GM18498 (cell line): ENCODE results near the gene CFAP210.

Experiments used
- ATAC-seq: cut with Tn5 transposase; IDR thresholded peaks from one replicate; pipeline ENCODE4 v1.9.1; 2021; ENCODE audit warnings: mild to moderate bottlenecking, moderate library complexity; ENCODE audit not compliant: unreplicated experiment

CFAP210 gene, protein sequence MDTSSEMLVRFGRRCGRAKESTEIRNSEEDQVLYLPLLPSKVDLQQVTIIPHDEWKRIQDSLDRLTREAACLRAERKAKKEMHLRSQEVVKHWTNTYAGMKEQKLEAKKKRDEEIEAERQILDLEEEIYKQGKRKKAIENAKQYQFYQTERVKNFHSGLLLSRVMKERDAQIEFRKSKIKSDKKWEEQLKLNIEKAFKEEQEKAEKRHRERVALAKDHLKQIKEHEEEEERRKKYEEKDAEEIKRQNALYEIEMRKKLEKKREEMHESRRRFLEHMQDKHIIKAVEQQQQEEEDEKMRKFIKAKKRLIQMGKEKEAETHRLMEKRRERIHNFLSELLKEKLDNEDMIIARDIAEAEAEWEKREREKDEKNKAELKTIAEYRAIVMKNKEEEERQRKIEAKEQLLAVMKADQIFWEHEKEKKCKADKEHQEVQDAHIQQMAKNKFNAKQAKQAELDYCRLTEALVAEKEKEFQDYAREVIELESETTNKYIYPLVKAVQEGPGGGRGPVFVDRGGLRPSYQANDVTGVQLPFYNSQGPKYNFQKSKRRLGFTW

DNA sequence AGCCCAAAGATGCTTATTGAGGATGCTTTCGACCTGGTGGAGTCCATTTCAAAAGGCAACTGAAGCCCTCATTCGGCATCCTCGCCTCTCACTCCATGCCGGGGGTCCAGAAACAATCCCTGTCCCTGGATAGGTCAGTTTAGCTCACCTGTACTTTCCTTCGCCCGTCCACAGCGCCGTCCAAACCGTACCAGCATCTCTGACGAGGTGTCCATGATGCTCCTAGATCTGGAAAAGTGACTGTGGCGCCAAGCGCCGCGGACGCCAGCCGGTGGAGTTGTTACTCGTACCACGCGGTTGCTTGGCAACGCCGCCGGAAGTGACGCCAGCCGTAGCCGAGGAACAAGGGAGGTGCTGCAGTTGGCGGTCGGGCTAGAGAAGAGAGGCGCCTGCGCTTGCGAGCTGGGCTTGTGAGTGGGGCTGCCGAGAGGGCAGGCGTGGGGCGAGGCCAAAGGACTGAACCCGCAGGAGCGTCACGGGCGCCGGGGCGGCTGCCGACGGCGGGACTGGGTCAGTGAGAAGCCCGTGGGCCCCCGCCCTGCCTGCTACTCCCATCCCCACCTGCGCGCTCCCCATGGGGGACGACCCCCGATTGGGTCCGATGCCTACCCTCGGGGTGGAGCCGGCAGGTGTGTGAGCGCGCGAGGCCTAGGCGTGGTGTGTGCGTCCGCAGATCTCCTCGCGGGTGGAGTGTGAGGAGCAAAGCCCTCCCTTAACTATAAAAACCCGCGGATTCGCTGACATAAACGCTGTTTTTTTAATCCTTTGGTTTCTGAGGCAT, at the start of gene CFAP210, which contains the start of gene PHOSPHO2:
CFAP210 (minus strand) TSS at position 293 of the 781 bp plus-strand sequence; CDS start at position 215, 78 bp downstream.
PHOSPHO2 (plus strand) TSS at position 357 of the 781 bp plus-strand sequence. CDS start 6,503 bp downstream, outside the sequence.
- peak; percentile 100 for ATAC-seq

DNA sequence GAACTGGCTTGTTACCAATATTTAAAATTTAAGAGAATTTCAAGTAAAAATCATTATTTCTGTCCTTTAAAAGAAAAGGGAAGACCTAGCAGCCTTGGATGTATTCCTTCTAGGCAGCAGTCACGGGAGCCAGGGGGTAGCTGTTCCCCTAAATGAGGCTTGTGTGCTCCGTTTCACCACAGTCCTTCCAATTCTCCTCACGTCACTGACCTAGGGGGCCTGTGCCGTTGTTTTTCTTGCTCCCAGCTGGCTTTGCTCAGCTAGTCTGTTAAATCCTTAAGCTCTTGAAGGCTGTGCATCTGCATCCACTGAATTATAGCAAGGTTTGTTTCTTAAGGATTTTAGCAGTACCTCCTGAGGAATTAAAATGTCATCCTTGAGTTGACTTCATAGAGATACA, 49.3 kb upstream of the CFAP210 start:
- no peak for ATAC-seq

DNA sequence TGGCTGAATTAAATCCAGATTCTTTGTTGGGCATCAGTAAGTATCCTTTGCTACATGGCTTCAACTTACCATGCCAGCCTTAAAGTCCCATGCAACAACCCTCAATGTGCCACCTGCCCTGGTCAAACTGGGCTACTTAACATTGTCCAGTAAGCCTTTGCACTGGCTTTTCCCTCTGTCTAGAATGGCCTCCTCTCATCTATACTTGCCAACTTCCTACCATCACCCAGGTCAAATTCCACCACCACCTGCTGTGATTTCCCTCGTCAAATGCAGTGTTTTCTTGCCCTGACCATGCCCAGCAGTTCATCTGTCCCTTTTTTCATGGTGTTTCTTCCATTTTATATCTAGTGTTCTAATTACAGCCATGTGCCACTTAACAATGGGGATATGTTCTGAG, 45.1 kb upstream of the CFAP210 start:
- no peak for ATAC-seq

DNA sequence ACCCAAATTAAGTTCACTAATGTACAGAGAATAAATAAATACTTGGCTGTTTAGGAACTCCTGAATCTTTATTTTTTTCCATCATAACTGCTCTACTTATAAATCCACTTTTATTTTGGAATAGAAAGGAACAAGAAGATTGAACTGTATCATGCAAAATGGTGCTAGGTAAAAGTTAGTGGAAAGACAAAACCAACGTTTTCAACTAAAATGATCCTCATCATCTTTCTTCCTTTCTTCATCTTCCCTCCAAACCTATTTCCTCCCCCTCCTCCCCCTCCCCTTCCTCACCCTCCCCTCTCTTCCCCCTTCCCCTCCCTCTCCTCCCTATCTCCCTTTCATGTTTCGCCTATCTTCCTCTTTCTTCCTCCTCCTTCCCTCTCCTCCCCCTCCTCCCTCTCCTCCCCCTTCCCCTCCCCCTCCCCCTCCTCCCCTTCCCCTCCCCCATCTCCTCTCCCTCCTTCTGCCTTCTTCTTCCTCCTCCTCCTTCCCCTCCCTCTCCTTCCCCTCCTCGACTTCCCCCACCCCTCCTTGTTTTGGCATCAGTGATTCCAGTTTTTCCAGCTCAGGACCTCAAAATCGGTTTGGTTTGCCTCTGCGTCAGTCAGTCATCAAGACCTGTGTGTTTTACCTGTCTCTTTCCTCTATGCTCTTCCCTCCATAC, 44.5 kb upstream of the CFAP210 start:
- no peak for ATAC-seq

DNA sequence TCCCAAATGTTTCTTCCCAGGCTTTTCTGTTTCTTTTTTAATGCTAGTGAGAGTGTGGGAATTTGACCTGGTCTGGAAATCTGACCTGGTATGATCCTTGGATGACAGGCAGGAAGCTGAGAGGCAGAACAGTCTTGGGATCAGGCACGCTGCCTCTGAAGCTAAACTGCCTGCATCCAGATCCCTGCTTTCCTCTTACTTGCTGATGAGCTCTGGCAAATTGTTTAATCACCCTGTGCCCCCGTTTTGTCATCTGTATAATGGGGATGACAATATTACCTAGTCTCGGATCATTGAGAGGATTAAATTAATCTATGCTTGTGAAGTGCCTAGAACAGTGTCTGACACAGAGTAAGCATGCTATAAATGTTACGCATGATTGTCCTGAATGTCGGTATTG, 42.7 kb upstream of the CFAP210 start:
- ATAC-seq, result no peak

DNA sequence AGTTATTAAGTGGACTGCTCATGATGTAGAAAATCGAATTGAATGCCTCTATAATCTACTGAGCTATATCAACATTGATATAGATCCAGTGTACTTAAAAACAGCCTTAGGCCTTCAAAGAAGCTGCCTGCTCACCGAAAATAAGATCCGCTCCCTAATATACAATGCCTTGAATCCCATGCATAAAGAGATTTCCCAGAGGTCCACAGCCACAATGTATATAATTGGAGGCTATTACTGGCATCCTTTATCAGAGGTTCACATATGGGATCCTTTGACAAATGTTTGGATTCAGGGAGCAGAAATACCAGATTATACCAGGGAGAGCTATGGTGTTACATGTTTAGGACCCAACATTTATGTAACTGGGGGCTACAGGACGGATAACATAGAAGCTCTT, 41.4 kb upstream of the CFAP210 start:
- ATAC-seq, result no peak

DNA sequence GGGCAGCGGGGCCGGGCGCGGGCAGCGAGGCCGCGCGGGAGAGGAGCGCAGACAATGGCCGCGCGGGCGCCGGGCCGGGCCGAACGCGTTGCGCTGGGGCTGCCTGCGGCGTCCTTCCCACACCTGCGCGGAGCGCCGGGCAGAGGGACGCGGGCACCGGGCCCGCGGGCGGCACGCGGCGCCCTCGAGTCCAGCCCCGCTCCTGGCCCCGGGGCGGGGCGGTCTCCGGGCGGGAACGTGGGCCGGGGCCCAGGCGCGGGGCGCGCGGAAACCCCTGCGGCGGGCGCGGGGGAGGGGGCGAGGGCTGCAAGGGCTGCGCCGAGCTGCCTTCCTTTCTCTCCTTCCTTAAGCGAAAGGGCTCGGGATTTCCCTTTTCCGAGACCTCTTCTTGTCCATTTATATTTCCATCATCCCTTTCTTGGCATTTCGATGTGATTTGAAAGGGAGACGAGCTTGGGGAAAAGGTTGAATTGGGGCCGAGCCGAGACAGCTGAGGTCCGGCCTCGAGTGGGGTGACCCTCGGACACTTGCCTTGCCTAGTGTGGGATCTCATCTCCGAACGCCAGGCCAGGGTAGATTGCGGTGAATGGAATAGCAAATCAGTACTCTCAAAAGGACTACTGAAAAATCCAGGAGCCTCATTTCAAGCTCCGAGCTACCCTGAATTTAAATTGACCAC, 40.1 kb upstream of the CFAP210 start:
- peak; percentile 40 for ATAC-seq

DNA sequence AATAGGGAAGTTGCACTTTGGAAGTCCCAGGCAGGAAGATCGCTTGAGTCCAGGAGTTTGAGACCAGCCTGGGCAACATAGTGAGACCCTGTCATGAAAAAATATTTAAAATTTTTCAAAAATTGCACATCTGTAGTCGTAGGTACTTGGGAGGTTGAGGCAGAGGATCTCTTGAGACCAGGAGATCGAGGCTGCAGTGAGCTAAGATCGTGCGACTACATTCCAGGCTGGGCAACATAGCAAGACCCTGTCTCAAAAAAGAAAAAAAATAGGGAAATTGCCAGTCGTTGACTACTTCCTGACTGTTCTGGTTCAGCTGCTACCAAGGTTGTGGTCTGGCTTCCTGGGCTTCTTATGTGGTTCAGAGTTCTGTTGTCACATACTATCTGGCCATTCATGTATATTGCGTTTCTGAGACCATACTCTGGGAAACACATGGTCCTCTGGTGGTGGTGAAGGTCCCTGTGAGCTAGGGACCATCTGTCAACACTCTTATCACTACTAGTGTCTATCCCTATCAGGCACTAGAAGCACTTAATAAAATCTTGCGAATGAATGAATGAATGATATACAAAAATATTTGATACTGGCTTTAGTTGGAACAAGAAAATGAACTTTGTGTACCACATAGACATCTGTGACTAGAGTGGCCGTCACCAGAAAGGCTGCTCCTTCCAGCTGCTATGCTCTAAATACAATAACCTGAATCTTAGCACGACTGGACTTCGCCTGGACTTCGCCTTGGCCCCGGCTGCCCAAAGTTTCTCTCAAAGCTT, 38.6 kb upstream of the CFAP210 start:
- ATAC-seq, result no peak

DNA sequence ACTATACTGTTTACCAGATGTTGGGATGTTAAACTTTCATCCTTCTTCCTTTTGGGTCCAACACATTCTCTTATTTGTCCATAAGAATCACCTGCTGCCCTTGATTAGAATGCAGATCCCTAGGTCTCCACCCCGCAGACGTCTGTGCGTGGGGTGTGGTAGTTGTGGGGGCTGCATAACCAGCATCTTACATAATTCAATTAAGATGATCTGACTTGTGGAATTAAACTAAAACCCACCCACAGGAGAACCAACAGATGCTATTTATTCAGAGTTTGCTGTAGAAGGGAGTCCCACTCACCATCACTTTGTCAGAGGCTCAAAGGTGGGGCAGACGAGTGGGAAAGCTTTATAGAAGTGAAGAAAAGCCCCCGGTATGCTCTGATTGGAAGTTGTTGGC, 37.9 kb upstream of the CFAP210 start:
- no peak for ATAC-seq

DNA sequence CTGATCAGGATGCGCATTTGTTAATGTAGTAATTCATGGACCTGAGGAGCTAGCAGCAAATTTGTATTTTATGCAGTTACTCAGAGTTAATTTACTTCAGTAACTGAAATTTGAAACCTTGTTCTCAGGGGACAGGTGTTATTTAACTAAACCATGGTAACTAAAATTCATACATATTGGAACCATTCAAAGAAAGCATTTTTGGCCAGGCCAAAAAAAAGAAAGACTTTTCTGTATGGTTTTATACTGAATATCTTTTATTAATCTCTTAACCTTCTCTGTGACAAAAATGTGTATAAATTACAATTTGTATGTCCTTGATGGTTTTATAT, 35.0 kb upstream of the CFAP210 start:
- no peak for ATAC-seq

DNA sequence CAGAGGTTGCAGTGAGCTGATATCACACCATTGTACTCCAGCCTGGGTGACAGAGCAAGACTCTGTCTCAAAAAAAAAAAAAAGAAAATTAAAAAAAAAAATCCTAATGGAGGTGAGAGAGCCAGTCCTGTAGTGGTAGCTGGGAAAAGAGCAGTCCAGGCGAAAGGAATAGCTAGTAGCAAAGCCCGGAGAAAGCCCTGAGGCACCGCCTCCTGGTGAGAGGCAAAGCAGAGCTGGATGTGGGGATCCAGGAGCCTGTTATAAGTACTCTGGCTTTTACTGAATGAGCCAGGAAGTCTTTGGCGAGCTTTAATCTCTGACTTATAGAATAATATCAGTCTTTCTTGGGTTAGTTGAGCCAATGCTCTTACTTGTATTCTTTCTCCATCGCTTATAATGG, 32.9 kb upstream of the CFAP210 start:
- ATAC-seq, result no peak

DNA sequence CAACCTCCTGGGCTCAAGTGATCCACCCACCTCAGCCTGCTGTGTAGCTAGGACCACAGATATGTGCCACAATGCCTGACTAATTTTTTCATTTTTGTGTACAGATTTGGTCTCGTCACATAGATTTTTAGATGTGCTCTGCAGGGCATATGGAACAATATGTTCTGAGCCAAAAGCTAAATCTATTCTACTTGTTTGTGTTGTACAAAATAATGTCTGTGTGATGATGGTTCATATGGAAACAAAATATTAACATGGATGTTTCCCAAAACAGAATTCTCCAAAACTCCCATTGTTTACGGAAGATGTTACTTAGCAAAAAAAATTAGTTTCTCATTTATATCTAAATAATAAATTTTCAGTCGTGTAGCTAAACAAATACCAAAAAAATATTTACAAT, 26.8 kb upstream of the CFAP210 start:
- no peak for ATAC-seq

DNA sequence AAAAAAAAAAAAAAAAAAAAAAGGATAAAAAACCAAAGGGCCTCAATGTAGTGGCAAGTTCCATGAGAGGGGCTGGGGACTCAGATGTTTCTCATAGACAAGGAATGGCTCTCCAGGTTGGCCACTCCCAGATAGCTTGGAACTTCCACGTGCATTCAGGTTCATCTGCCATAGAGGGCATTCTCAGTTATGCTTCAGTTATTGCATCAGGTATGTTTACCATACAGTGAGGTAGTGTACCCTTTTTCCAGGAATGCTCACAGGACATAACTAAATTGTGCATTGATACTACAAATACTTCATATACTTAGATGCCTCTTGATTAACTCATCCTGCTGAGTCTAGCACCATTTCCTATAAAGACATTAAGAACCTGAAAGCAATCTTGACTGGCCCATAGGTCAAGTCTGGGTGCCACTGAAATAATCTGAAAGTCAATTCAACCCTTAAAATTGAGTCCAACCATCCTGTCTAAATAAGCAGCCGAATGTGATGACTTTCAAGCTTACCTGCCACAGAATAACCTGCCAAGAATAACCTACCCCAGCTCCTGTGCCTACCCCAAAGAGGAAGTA, 24.8 kb upstream of the CFAP210 start:
- no peak for ATAC-seq

DNA sequence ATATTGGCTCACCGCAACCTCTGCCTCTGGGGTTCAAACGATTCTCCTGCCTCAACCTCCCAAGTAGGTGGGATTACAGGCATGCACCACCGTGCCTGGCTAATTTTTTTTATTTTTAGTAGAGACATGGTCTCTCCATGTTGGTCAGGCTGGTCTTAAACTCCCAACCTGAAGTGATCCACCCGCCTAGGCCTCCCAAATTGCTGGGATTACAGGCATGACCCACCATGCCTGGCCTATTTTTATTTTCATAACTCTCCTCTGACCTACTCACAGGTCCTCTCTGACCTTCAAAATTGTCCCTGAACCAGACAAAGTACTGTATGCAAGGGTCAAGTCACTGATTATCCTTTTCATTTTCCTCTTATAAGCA, 23.5 kb upstream of the CFAP210 start:
- ATAC-seq, result no peak

DNA sequence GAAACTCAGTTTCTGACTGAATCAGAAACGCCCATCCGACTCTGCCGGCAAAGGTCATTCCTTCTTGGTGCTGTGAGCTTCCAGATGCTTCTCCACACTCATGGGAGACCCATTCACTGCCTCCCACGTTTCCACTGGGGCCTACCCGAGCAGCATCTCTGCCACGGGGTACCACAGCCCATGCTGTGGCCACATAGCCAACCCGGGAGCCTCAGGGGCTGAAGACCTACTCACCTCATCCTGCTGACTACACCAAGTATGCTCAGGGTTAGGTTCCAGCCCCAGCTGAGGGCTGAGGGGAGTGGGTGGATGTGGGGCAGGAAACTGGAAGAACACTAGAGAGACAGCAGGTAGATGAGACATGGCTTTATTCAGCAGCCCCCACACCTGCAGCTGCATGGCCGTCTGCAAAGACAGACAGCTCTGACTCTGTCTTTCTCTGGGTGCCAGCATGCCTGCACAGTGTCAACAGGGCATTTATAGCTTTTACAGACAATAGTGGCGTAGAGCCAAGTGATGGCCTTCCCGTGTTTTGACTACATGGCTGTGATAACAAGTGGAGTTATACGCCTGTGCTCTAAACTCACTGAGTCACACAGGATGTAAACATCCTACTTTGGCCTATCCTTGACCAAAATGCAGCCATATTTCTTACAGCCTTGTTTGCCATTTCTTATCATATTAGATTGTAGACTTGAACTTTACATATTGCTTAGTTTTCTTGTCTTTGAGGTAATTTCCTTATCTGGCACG, 22.9 kb upstream of the CFAP210 start:
- no peak for ATAC-seq

DNA sequence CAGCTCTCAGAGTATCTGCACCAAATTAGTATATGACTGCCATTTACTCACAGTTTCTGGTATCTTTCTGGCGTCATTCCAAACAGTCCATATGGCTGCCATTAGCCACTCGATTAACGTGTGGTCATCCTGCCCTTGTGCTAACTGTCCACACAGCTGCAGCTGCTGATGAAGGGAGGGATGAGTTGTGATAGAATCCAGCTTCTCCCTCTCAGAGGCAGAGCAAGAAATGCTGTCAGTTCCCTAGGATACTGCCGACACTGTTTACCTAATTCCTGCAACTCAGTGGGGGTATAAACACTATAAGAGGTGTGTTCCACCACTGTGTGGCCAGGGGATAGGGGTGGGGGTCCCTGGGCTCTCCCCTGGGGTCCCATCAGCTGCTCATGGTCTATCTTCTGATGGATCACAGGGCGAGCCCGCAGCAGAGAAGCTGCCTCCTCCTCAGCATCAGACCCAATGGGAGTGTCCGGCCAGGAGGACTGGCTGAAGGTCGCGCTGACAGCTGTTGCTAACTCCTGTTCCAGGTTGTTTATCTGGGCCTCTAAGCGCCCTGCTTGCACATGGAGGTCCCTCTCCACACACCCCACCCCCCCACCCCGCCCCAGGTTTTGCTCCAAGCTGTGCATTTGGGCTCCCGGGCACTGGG, 22.2 kb upstream of the CFAP210 start:
- no peak for ATAC-seq

DNA sequence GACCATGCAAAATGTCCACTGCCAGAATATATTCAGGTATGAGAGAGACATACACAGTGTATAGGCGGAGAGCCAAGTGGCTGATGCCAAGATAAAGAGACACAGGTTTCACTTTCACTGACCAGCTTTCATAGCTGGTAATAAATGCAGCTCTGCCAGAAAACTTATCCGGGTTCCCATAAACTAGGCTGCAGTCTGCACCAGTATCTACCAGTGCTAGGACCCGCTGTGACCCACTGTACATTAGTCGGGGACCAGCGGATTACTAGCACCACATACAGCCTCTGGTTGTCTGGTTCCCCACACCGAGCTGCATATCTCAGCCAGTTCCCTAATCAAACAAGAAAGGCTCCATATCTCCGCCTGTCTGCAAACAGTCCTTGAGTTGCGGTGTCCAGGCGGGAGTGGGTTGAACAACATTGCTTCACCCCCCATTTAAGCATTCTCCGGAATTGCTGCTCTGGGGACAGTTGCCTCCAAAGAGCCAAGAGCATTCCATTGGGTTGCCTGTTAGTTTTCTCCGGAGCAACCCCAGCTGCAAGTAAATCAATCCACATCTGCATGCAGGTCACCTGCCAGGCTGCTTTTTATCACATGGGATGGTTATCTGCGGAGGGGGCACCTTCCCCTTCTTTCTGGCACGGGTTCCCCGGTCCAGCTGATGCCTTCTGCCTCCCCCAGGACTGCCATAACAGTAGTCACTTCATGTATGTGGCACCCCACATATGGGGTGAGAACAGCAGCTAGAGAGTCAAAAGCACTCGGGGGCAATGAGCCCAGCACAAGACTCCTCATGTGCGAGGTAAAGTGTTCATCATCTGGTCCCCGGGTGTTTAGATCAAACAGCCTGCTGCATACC, 21.4 kb upstream of the CFAP210 start:
- no peak for ATAC-seq

DNA sequence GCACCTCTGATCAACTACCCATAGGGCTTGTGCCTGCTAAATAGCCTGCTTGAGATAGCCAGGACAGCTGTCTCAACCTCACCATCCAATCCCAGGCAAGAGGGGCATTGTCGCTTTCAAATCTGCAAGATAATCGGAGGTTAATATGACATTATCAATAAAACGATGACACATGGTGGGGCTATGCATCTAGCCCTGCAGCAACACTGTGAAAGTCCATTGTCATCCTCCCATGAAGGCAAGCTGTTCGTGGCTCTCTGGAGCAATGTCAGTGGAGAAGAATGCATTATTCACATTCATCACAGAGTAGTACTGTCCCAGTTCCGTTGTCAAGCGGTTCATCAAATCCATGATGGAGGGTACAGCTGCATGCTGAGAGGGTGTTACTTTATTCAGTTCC, 20.5 kb upstream of the CFAP210 start:
- ATAC-seq, result no peak
